ENCODE data around the gene PPT2. TPM values are rescaled to one million over a fixed set of nuclear protein-coding genes. Genes with fewer than 3 reads are reported as not detected.

The PPT2 gene
- total and polyA plus RNA-seq, 2 donors (not counting 1 experiment from before 2014, with no cell fraction given), result 13.7 to 37.3 TPM

DNA sequence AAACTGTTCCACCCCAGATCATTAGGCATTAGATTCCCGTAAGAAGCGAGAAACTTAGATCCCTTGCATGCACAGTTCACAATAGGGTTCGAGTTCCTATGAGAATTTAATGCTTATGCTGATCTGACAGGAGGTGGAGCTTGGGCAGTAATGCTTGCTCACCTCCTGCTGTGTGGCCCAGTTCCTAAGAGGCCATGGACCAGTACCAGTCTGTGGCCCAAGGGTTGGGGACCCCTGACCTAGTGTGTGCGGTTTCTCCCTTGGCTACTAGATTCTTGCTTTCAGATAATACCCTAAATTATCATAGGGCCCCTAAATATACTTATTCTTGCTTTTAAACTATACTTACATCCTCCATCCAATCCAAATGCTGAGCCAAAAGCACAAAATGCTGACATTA is 40.4 kb downstream of the PPT2 start:
- DNase-seq (ENCODE audit: low read depth in 2 of 2), result no peak
- H4K20me1 ChIP-seq (ENCODE audit: control insufficient read depth, extremely low read depth, insufficient read depth, low read length), result no peaks in the 10 kb centered on the region
- H3K79me2 ChIP-seq (ENCODE audit: control insufficient read depth, insufficient read depth, low read length), result peaks cover 2% of the 10 kb centered on the region
- H3K27me3 ChIP-seq (ENCODE audit: control insufficient read depth, insufficient read depth, low read length), result no peaks in the 10 kb centered on the region
- no peaks in the 10 kb centered on the region for H3K36me3 ChIP-seq (ENCODE audit: control insufficient read depth, insufficient read depth, low read length)
- TF ChIP-seq, protein P1, sequence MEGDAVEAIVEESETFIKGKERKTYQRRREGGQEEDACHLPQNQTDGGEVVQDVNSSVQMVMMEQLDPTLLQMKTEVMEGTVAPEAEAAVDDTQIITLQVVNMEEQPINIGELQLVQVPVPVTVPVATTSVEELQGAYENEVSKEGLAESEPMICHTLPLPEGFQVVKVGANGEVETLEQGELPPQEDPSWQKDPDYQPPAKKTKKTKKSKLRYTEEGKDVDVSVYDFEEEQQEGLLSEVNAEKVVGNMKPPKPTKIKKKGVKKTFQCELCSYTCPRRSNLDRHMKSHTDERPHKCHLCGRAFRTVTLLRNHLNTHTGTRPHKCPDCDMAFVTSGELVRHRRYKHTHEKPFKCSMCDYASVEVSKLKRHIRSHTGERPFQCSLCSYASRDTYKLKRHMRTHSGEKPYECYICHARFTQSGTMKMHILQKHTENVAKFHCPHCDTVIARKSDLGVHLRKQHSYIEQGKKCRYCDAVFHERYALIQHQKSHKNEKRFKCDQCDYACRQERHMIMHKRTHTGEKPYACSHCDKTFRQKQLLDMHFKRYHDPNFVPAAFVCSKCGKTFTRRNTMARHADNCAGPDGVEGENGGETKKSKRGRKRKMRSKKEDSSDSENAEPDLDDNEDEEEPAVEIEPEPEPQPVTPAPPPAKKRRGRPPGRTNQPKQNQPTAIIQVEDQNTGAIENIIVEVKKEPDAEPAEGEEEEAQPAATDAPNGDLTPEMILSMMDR (conservative IDR thresholded peaks at IDR 0.05 in 1 of 2, IDR thresholded peaks at IDR 0.05 in 1 of 2; ENCODE audit: low read depth in 1 of 2, low read length in 2 of 2), result no peak
- no peak for TF ChIP-seq EZH2 (IDR thresholded peaks at IDR 0.05; ENCODE audit: low read length, missing control alignments)
- H3K9ac ChIP-seq (ENCODE audit: insufficient read depth, low read length), result no peak overlapping the region
- H3K9me3 ChIP-seq (ENCODE audit: control insufficient read depth, insufficient read depth, low read depth, low read length), result no peaks in the 10 kb centered on the region
- no peak overlapping the region for H3K4me2 ChIP-seq (ENCODE audit: extremely low read depth, insufficient read depth, low read length)
- no peak overlapping the region for H3K4me3 ChIP-seq (replicated peaks in 1 of 4; ENCODE audit: control extremely low read depth in 1 of 4, insufficient read depth in 1 of 4, low read depth in 3 of 4, low read length in 4 of 4)
- no peak overlapping the region for H3K27ac ChIP-seq (ENCODE audit: insufficient read depth, low read length)
- H3K4me1 ChIP-seq (ENCODE audit: control insufficient read depth, extremely low read depth, insufficient read depth, low read length), result peaks cover 14% of the 10 kb centered on the region
- no peak overlapping the region for H2AFZ ChIP-seq (ENCODE audit: low read length)

DNA sequence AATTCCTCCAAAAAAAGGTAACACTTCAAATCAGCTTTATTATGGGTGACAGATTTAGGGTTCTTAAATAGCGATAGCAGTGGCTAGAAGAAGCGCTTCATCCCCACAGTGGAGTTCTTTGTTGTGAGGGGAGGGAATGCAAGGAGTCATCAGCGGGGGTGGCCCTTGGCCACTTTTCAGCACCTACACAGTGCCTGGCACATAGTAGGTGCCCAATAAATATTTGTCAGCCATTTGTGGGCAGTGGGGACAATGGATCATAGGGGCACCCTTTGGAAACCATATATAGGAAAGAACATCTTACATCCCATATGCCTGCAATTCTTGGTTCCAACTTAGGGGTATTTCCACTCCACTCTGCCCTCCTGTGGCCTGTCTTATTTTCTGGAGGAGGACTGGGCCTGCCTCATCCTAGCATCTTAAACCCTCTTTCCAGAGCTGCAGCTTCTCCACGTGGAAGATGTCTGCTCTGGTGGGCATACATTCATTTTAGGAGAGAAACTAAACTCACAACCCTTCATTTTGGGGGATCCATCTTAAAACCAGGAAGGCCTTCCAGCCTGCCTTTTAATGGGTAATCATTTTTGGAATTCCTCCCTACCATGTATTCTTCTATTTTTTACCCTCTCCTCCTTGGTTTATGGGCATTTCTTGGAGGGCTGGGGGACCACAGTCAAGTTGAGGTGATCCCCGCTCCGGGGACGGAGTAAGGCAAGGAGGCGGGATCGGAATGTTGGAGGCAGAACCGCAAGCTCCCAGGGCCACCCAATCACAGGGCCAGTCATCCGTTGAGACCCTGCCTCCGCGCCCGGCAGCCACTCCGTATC is 41.1 kb downstream of the PPT2 start:
- Histone ChIP-seq H3K79me2 (ENCODE audit: control insufficient read depth, insufficient read depth, low read length) (no peaks in the 10 kb centered on the region), H3K9ac (ENCODE audit: insufficient read depth, low read length) (peak overlapping the region; percentile 60), H3K4me3 (replicated peaks in 1 of 4; ENCODE audit: control extremely low read depth in 1 of 4, insufficient read depth in 1 of 4, low read depth in 3 of 4, low read length in 4 of 4) (peak overlapping the region; percentile 48 to 77 (median 56)), H3K36me3 (ENCODE audit: control insufficient read depth, insufficient read depth, low read length) (no peaks in the 10 kb centered on the region), H3K27me3 (ENCODE audit: control insufficient read depth, insufficient read depth, low read length) (no peaks in the 10 kb centered on the region), H3K27ac (ENCODE audit: insufficient read depth, low read length) (peak overlapping the region; percentile 89), H2AFZ (ENCODE audit: low read length) (peak overlapping the region; percentile 44), H3K4me1 (ENCODE audit: control insufficient read depth, extremely low read depth, insufficient read depth, low read length) (peaks cover 14% of the 10 kb centered on the region), H3K9me3 (ENCODE audit: control insufficient read depth, insufficient read depth, low read depth, low read length) (no peaks in the 10 kb centered on the region), H3K4me2 (ENCODE audit: extremely low read depth, insufficient read depth, low read length) (peak overlapping the region; percentile 75), H4K20me1 (ENCODE audit: control insufficient read depth, extremely low read depth, insufficient read depth, low read length) (no peaks in the 10 kb centered on the region)
- TF ChIP-seq, protein P1 (conservative IDR thresholded peaks at IDR 0.05 in 1 of 2, IDR thresholded peaks at IDR 0.05 in 1 of 2; ENCODE audit: low read depth in 1 of 2, low read length in 2 of 2), result peak; percentile 61 to 67
- no peak for TF ChIP-seq EZH2 (IDR thresholded peaks at IDR 0.05; ENCODE audit: low read length, missing control alignments)
- peak; percentile 45 to 73 for DNase-seq (ENCODE audit: low read depth in 2 of 2)

DNA sequence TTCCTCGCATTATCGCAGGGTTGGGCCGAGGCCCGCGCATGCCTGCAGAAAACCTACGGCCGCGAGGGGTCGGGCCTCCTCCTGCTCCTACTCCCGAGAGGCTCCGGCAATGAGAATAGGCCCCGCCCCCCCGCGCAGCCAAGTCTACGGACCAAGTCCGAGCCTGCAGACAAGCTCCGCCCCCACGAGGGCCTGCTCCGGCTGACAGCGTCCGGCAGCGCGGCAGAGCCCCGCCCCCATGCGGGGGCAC is 41.6 kb downstream of the PPT2 start:
- Histone ChIP-seq H3K27ac (ENCODE audit: insufficient read depth, low read length) (peak overlapping the region; percentile 99), H3K27me3 (ENCODE audit: control insufficient read depth, insufficient read depth, low read length) (peaks cover under 1% of the 10 kb centered on the region), H3K9me3 (ENCODE audit: control insufficient read depth, insufficient read depth, low read depth, low read length) (no peaks in the 10 kb centered on the region), H4K20me1 (ENCODE audit: control insufficient read depth, extremely low read depth, insufficient read depth, low read length) (no peaks in the 10 kb centered on the region), H3K4me2 (ENCODE audit: extremely low read depth, insufficient read depth, low read length) (no peak overlapping the region), H3K79me2 (ENCODE audit: control insufficient read depth, insufficient read depth, low read length) (no peaks in the 10 kb centered on the region), H3K4me3 (replicated peaks in 1 of 4; ENCODE audit: control extremely low read depth in 1 of 4, insufficient read depth in 1 of 4, low read depth in 3 of 4, low read length in 4 of 4) (peak overlapping the region in 1 of 4 experiments; percentile 90), H2AFZ (ENCODE audit: low read length) (no peak overlapping the region), H3K9ac (ENCODE audit: insufficient read depth, low read length) (no peak overlapping the region), H3K36me3 (ENCODE audit: control insufficient read depth, insufficient read depth, low read length) (no peaks in the 10 kb centered on the region), H3K4me1 (ENCODE audit: control insufficient read depth, extremely low read depth, insufficient read depth, low read length) (peaks cover 11% of the 10 kb centered on the region)
- peak; percentile 100 for DNase-seq (ENCODE audit: low read depth in 2 of 2)
- TF ChIP-seq EZH2 (IDR thresholded peaks at IDR 0.05; ENCODE audit: low read length, missing control alignments), result no peak
- TF ChIP-seq, protein P1 (conservative IDR thresholded peaks at IDR 0.05 in 1 of 2, IDR thresholded peaks at IDR 0.05 in 1 of 2; ENCODE audit: low read depth in 1 of 2, low read length in 2 of 2), result peak in 1 of 2 donors; percentile 42

Measured in fibroblast of lung (primary cell).